COLO829 (cell line): Measurements from ENCODE around the gene HES7.
"Not testable (repeated sequence)": the region's sequence is repeated elsewhere in the genome, so short reads cannot be mapped to it uniquely, and the experiment has no call there.

Experiments used
- DNase-seq: peaks from one replicate; pipeline ENCODE4 v3.0.0; 2012; ENCODE audit warnings: low spot score

The HES7 gene

DNA sequence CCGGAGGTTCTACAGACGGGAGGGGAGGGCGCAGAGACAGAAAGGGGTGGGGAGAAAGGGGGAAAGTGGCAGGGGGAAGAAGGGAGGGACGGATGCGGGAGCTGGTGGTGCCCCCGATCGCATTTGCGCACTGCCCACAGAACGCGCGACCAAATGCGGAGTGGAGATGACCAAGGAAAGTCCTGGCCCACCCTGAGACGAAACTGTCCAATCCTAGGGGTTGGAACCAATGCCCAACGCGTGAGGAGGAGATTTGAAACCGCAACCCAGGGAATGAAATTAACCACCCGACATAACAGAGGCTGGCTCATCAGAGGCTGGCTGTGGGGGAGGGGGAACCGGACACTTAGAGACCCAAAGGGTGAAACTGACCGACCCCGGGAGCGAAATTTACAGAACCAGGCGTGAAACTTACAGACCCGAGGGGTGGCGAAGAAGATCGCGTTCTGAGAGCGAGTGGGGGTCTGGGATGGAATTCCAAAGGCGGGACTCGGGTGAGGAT is 1.4 kb downstream of the HES7 start:
- no peak for DNase-seq

DNA sequence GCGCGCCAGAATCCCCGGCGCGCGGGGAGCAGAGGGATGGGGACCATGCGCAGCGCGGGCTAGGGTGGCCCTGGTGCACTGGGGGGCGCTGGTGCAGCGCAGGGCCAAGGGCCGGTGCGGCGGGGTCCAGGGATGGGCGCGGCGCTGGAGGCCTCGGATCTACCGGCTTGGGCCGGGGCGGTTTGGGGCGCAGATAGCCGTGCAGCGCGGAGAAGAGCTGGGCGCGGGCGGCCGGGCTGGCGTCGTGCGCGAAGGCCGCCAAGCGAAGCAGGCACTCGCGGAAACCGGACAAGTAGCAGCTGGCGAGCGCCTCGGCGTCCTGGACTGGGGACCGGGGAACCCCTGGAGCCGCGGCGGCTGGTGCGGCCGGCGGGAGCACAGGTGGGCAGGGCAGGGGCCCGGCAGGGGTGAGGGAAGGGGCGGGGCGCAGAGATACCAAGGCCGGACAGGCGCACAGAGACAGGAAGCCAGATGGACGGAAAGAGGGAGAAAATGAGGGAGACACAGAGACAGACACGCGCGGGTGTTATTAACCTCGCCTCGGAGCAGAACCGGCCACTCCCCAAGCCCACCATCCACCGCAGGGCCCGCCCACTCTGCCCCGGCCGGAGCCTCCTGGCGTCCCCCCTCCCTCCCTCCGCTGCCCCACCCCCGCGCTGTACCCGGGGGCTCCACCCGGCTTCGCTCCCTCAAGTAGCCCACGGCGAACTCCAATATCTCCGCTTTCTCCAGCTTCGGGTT is 2.1 kb downstream of the HES7 start:
- DNase-seq = no peak

DNA sequence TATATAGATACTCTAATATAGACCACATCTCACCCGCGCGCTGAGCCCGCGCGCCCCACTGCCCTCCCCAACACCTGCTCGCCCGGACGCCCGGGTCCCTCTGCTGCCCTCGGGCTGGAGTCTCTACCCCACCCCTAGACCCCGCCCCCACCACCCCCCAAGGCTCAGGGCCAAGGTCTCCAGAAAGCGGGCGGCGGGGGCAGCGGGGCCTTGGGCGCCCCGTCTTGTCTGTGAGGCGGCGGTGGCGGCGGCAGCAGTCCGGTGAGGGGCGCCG is 2.6 kb downstream of the HES7 start:
- DNase-seq = no peak

DNA sequence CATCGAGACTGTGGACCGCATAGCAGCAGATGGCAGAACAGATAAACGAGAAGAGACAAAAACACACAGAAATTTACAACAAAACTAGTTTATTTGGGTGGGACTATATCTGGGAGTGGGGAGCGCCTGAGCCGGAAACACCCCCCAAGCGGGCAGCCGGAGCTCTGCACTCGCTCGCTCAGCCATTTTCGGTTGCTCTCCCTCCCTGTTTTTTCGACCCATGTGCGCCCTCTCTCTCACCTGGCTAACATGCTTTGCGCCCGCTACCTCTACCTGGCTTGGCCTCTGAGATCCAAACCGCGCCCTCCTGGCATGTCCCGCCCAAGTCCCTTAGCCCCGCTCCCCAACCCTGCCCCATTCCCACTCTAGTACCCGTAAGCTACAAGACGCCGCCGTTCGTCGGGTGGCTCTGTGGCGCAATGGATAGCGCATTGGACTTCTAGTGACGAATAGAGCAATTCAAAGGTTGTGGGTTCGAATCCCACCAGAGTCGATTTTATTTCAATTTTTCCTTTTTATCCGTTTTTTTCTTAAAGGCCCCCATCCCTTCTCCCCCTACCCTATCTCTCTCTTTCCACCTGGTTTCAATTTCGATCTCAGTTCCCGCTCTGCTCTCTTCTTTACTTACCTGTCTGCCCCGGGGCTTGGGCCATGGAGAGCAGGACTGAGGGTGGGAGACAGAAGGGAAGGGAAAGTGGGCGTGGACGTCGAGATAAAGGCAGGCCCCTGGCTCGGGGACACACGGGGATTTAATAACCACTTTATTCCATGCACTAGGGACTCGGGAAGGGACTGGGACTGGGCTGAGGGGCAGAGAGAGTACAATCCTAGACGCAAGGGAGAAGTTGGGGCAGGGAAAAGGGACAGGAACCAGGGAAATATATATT is 3.1 kb downstream of the HES7 start:
- DNase-seq = peak; percentile 86

DNA sequence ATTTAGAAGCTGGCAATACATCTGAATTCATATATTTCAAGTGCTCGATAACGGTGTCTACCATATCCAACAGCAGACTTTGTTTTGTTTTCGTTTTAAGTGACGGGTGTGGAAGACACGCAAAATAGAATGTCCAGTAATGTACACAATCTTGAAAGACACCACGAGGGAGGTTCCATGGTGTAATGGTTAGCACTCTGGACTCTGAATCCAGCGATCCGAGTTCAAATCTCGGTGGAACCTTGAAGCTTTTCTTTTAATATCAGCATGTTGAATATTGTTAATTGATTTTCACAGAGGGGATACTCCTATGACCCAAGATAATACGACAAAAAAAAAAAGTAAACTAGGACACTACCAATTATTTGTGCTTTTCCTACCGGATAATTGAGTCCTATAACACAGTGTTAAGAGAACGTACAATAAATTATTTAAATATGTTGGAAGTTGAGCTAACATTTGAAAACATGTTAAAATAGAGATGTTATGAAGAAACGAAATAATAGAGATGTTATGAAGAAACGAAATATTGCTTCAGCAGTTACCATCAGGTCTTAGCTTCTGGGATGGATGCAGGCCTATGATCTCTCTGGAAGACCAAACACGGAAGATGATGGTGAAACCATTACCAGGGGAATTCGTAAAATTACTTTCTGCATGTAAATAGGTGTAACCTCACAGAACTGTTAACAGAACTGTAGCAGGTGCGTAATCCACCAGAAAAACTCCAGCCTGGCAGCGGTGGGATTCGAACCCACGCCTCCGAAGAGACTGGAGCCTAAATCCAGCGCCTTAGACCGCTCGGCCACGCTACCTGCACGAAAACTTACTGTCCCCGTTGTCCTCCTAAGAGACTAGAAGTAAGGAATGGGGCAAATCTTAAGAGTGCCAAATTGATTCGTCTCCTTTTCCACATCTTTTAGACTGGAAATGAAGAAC is 4.1 kb downstream of the HES7 start:
- DNase-seq = peak; percentile 90

DNA sequence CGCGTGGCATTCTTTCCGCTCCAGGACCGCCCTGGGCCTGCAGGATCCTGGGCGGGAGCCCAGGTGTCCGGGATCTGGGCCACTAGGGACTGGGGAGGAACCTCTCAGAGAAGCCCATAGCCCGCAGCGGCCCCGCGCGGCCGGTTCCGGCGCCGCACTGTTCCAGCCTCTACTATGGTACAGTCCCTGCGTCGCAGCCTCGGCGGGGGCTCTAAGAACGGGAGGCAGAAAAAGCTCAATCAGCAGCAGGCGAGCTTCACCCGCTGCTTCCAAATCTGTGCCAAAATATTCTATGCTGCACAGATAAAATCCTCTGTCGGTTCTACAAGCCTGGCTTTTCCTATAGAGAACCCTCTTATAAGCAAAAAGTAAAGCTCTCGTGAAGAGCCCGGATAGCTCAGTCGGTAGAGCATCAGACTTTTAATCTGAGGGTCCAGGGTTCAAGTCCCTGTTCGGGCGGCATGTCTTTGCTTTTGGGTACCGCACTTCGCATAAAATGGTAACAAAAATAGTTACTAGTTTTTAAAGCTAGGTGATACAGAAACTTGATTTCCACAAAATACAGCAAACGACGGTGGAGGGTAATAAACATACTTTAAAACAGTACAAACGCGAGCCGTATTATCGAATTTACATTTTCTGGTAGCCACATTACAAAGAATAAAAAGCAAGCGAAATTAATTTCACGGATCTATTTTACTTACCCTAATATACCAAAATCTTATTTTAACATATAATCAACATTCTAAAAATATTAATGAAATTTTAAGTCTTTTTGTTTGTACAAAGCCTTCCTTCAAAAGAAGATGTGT is 4.9 kb downstream of the HES7 start:
- DNase-seq = peak; percentile 68

DNA sequence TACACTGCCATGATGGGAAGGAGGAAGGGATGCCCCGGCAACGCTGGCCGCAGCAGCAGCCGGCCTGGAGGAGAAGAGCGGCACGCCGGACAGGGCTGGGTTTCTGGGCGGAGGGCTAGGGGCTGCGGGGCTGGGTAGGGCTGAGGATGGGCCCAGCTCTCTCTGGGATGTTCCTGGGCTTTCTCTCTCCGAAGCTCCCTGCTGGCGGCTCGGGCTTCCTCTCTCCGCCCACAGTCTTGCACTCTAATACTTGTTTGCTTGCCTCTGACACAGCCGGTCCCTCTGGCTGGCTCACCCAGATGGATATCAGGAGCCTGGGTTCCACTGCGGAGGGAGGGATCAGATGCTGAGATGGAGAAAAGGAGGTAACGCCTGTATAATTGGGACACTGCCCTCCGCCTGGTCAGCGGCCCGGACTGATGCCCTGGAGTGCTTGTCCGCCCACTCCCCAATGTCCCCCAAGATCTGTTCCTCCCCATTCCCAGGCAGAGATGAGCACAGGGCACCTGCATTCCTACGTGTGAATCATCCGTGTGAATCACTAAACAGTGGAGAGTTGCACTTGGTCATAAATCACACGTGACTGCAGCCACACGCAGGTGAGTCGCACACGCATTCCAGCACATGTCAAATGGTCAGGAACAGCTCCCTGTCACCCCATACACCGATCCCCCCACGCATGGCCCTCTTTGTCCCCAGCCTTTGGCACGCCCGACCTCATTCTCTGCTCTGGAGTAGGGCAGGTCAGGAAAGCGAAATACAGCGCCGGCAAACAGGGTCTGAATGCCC is 5.7 kb downstream of the HES7 start, which contains the start of gene ALOXE3:
Gene ALOXE3, minus strand, starts transcription at position 535 of the 789 bp plus-strand sequence. Its CDS starts 524 bp downstream, at position 11.
- DNase-seq = no peak

DNA sequence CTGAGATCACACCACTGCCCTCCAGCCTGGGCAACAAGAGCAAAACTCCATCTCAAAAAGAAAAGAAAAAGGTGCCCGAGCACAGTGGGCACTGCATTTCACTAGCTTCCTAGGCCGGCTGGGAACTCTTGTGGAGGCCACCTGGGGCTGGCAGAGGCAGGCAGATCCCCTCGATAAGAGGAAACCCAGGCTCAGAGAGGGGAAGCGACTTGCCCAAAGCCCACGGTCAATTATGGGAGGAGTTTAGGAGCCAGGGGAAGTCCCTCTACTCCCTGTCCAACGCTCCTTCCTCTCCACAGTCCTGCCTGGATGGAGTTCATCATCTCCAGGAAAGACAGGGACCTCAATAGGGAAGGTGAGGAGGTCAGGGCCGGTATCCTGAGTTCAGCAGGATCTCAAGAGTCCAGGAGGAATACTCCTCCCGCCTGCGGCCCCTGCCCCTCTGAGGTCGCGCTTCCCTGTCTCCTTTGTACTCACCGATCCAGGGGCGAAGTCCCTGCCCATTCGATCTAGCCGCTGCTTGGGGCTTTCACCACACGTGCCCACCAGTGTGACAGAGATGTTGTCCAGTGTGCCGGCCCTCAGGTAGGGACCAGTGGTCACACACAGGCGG is 6.4 kb downstream of the HES7 start:
- no peak for DNase-seq

DNA sequence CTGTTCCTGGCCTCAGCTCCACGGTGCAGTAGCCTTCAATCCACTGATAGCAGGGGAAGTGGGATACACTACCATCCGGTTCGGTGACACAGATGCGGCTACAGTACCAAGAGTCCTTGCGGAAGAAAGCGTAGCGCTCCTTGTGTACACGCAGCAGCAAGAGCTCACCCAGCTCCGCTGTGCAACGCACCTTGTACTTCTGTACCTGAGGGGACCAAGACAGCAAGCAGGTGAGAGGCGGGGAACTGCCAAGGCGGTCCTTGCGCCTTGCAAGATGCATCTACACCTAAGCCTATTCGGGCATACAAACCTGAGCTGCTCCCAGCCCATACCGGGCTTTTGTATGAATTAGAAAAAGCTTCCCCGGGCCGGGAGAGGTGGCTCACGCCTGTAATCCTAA is 7.1 kb downstream of the HES7 start:
- no peak for DNase-seq

DNA sequence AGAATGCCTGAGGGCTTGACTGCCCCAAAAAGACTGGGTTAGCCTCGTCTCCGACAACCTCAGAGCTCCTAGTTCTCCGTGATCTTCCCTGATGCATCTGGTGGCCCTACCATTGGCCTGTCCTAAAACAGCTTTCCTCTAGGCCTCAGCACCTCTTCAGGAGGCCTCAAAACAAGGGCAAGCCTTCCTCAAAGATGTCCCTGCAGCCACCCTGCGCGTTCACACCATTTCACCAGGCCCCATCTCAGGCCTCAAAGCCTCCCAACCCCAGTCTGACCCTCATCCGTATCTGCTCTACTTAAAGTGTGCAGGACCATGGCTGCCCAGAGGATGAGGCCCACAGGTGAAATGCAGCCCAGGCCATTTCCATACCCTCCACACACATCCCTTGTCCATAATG is 13.0 kb downstream of the HES7 start:
- no peak for DNase-seq

DNA sequence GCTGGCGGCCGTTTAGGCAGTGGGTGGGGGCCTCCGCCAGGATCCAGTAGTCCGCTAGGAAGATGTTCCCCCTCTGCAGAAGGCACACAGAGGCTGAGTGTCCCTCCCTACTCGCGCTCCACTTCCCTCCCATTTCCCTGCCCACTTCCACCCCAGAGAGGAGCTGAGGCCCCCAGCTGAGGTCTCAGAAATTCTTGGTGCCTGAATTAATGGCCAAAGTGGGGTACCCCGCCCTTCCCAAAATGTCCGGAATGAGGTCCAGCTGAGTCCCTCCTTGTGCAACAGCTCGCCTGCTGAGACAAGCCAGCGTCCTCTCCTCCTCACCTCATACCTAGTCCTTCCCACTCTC is 13.5 kb downstream of the HES7 start:
- no peak for DNase-seq

DNA sequence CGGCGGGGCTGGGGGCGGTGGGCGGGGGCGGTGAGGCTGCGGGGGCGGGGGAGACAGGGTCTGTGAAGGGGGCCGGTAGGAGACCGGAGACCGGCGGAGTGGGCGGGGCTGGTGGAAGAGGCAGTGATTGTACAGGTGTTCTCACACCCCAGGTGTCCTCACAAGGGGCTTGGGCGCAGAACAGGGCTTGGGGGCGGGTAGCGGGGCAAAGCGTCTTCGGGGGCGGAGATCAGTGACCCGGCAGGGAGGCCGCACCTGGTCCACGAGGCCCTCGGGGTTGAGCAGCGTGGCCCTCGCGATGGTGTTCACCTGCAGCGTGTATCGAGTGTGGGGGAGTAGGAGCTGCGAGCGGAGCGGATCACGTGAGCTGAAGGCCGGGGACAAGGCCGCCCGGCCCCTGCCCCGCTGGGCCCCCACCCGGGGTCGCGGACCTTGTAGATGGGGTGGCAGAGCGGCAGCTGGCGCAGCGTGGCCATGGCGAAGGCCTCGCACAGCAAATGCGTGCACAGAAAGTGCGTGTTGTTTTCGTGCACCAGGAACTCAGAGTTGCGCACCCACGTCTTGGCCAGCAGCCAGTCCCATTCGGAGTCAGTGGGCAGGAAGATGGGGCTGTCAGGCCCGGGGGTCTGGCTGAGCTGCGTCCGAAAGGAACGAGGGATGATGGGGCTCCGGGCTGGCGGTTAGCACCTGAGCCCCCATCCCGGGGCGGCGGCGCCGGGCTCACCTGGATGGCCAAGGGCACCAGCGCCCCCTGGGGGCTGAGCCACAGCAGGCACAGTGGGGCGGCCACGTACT is 14.0 kb downstream of the HES7 start:
- no peak for DNase-seq

DNA sequence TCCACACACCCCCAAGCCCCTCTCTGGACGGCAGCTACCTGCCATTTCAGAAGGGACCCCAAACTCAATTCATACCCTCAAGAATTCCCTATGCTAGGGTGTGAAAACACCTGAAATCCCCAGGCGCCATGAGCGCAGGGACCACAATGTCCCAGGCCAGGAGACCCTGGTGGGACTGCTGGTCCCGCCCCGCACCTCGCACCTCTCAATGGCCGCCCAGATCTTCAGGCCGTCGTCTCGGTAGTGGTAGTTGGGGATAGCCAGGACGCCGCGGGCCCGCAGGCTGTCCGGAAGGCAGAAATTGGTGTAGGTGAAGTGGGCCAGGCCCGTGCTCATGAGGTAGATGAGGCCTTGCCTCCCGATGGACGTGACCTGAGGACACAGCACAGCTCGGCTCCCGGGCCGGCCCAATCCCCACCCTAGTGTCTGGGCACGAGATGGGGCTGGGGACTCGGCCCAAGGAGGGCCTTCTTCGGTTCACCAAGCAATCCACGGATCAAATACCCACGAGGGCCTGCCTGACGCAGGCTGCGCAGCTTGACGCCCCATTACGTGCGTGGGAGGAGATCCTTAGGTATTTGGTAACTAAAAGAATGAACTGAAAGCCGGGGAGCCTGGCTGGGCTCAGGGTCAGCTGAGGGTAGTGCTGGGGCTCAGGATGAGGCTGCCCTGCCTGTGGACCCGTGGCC is 14.8 kb downstream of the HES7 start:
- DNase-seq = no peak

DNA sequence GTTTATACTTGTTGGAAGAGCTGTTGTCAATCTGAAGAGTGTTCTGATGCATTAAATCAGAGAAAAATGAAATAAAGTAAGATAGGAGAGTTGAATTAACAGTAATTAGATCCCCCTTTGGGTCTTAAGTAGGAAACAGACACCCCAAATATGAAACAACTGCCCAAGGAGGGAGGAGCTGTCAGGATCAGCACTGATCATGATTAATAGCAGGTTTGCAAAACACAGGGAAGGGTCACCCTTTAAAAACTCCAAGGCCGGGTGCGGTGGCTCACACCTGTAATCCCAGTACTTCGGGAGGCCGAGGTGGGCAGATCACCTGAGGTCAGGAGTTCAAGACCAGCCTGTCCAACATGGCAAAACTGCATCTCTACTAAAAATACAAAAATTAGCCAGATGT is 16.9 kb downstream of the HES7 start:
- not testable (repeated sequence) for DNase-seq

DNA sequence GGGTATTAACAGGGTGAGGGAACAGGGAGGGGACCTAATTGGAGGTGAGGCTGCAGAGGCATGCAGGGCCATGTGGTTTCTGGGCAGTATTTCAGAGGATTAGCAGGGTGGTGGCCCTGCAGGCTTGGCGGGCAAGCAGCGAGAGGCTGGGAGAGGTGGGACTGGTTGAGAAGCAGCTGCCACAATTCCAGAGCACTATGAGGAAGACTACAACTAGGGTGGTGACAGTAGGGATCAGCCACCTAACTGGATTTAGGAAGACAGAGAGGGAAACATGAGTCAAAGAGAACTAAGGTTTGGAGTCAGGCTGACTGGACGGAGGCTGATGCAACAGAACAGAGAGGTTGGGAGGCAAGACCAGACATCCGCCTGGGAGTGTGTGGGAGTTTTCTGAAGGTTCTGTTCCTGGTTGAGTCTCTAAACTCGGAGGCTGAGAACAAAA is 17.9 kb downstream of the HES7 start:
- DNase-seq = no peak

DNA sequence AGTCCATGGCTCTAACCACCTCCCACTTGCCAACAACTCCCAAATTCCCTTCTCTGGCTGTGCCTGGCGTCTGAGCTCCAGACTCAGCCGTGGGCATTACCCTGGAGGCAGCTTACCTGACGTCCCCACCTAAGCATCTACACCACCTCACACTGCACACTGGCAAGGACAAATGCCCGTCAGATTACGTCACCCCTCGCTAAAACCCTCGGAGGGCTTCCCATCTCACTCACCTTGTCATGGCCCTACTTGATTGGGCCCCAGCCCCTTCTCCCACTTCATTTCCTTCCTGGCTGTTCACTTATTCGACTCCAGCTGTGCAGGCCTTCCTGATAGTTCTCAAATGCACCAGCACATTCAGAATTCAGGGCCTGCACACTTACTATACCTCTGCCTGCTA is 19.0 kb downstream of the HES7 start:
- no peak for DNase-seq

DNA sequence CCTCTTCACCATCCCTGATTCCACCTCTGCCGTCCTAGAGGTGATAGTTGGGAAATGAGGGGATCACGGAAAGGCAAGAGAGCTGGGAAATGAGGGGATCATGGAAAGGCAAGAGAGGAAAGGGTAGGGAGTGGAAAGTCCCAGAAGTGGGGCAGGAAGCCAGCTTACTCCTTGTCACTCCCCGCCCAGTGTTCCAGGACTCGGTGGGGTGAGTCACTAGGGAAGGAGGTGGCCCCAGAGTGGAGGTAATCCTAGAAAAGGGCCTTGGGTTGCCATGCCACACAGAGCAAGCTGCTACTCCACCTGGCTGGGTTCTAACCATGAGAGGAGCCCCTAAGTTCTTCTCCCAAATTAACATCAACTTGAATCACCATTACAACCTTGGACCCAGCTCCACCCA is 20.4 kb downstream of the HES7 start:
- no peak for DNase-seq

DNA sequence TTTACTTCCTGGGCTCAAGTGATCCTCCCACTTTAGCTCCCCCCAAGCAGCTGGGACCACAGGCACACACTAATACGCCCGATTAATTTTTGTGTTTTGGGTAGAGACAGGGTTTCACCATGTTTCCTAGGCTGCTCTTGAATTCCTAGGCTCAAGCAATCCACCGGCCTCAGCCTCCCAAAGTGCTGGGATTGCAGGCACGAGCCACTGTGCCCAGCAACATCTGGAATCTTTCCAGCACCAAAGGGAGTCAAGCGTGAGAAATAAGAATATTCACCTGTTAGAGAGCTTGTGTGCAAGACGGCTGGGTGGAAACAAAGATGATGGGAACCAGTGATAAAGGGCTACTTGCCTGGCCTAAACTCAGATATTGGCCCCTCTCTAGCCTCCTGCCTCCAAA is 22.2 kb downstream of the HES7 start:
- no peak for DNase-seq

DNA sequence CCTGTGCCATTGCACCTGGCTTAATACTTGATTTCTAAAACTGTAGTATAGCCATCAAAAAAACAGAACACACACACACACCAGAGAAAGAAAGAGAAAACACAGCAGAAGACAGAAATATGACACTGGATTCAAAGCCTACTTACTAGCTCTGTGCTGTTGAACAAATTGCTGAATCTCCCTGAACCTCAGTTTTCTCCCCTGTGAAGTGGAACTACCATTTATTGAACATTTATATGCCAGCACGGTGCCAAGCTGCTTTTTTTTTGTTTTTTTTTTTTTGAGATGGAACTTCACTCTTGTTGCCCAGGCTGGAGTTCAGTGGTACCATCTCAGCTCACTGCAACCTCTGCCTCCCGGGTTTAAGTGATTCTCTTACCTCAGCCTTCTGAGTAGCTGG is 23.1 kb downstream of the HES7 start:
- no peak for DNase-seq
